ENCODE data around the gene PRICKLE1. TPM values are rescaled to one million over a fixed set of nuclear protein-coding genes. Genes with fewer than 3 reads are reported as not detected.

The PRICKLE1 gene
- total RNA-seq, 1 donor from 2014 or later, result 0.05 TPM

DNA sequence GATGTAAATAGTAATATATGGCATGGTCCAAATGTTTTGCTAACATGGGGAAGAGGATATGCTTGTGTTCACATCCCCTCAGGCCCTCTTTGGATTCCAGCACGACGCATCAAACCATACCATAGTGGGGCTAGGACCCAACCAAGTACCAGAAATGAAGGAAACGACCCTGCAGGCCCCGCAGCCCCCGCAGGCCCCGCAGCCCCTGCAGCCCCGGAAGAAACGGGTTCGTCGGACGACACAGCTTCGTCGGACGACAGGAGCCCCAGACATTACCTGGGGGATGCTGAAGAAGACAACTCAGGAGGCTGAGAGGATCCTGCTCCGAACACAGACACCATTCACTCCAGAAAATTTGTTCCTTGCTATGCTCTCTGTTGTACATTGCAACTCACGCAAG, 143.7 kb downstream of the PRICKLE1 start:
- Mint-ChIP-seq H3K27ac (no peak overlapping the region), H3K9me3 (no peaks in the 10 kb centered on the region), H3K4me1 (ENCODE audit: low read depth) (no peaks in the 10 kb centered on the region), H3K4me3 (ENCODE audit: low read depth) (no peak overlapping the region), H3K36me3 (ENCODE audit: low read depth) (peaks cover 59% of the 10 kb centered on the region), H3K27me3 (ENCODE audit: low read depth) (no peaks in the 10 kb centered on the region)
- intact Hi-C loops (cut with micrococcal nuclease), result no loop called here
- no peak for DNase-seq (ENCODE audit: low spot score)

- no peak for DNase-seq (ENCODE audit: low spot score)
- Mint-ChIP-seq H3K36me3 (ENCODE audit: low read depth) (peaks cover 64% of the 10 kb centered on the region), H3K4me1 (ENCODE audit: low read depth) (no peaks in the 10 kb centered on the region), H3K27me3 (ENCODE audit: low read depth) (no peaks in the 10 kb centered on the region), H3K4me3 (ENCODE audit: low read depth) (no peak overlapping the region), H3K27ac (no peak overlapping the region), H3K9me3 (no peaks in the 10 kb centered on the region)
- intact Hi-C loops (cut with micrococcal nuclease), result no loop called here
Measured at GRCh38 chr12:42444192-42444943, 145.2 kb downstream of the PRICKLE1 start.

- Mint-ChIP-seq H3K4me1 (ENCODE audit: low read depth) (no peaks in the 10 kb centered on the region), H3K27me3 (ENCODE audit: low read depth) (no peaks in the 10 kb centered on the region), H3K9me3 (no peaks in the 10 kb centered on the region), H3K4me3 (ENCODE audit: low read depth) (no peak overlapping the region), H3K27ac (no peak overlapping the region), H3K36me3 (ENCODE audit: low read depth) (peaks cover 53% of the 10 kb centered on the region)
- no peak for DNase-seq (ENCODE audit: low spot score)
- intact Hi-C loops (cut with micrococcal nuclease), result no loop called here
Measured at GRCh38 chr12:42442888-42443287, 146.7 kb downstream of the PRICKLE1 start.

GRCh38 chr12:42442311-42442759, 147.2 kb downstream of the PRICKLE1 start:
- DNase-seq (ENCODE audit: low spot score), result no peak
- no peaks in the 10 kb centered on the region for H3K9me3 Mint-ChIP-seq
- H3K36me3 Mint-ChIP-seq (ENCODE audit: low read depth), result peaks cover 47% of the 10 kb centered on the region
- H3K4me3 Mint-ChIP-seq (ENCODE audit: low read depth), result no peak overlapping the region
- H3K27ac Mint-ChIP-seq, result no peak overlapping the region
- intact Hi-C loops (cut with micrococcal nuclease), result no loop called here
- H3K4me1 Mint-ChIP-seq (ENCODE audit: low read depth), result no peaks in the 10 kb centered on the region
- H3K27me3 Mint-ChIP-seq (ENCODE audit: low read depth), result no peaks in the 10 kb centered on the region

DNA sequence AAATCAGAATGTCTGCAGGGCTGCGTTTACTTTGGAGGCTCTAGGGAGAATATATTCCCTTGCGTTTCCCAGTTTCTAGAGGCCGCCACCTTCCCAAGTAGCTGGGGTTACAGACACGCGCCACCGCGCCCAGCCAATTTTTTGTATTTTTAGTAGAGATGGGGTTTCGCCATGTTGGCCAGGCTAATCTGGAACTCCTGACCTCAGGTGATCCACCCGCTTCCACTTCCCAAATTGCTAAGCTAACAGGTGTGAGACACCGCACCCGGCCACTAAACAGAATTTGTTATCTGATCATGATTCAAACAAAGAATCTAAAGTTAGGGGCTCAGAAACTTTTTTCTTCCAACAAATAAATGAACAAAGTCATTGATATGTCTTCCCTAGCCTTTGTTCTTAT, 148.9 kb downstream of the PRICKLE1 start:
- Mint-ChIP-seq H3K9me3 (no peaks in the 10 kb centered on the region), H3K4me1 (ENCODE audit: low read depth) (no peaks in the 10 kb centered on the region), H3K27ac (no peak overlapping the region), H3K27me3 (ENCODE audit: low read depth) (no peaks in the 10 kb centered on the region), H3K4me3 (ENCODE audit: low read depth) (no peak overlapping the region), H3K36me3 (ENCODE audit: low read depth) (peaks cover 35% of the 10 kb centered on the region)
- intact Hi-C loops (cut with micrococcal nuclease), result no loop called here
- no peak for DNase-seq (ENCODE audit: low spot score)

GRCh38 chr12:42432517-42433140, 156.9 kb downstream of the PRICKLE1 start:
- H3K27ac Mint-ChIP-seq, result no peak overlapping the region
- no peaks in the 10 kb centered on the region for H3K27me3 Mint-ChIP-seq (ENCODE audit: low read depth)
- no peak for DNase-seq (ENCODE audit: low spot score)
- H3K4me3 Mint-ChIP-seq (ENCODE audit: low read depth), result no peak overlapping the region
- no peaks in the 10 kb centered on the region for H3K9me3 Mint-ChIP-seq
- H3K36me3 Mint-ChIP-seq (ENCODE audit: low read depth), result peaks cover 37% of the 10 kb centered on the region
- no peaks in the 10 kb centered on the region for H3K4me1 Mint-ChIP-seq (ENCODE audit: low read depth)
- intact Hi-C loops (cut with micrococcal nuclease), result no loop called here

- Mint-ChIP-seq H3K4me3 (ENCODE audit: low read depth) (no peak overlapping the region), H3K27ac (no peak overlapping the region), H3K4me1 (ENCODE audit: low read depth) (peaks cover 10% of the 10 kb centered on the region), H3K36me3 (ENCODE audit: low read depth) (peaks cover 56% of the 10 kb centered on the region), H3K9me3 (no peaks in the 10 kb centered on the region), H3K27me3 (ENCODE audit: low read depth) (no peaks in the 10 kb centered on the region)
- DNase-seq (ENCODE audit: low spot score), result no peak
- intact Hi-C loops (cut with micrococcal nuclease), result loop anchor here (5.0 kb wide), 1 partner anchor 38 kb away; no protein-coding TSS in a partner anchor
Measured at GRCh38 chr12:42428850-42429249, 160.7 kb downstream of the PRICKLE1 start.

GRCh38 chr12:42426746-42427145, 162.8 kb downstream of the PRICKLE1 start:
- no peak for DNase-seq (ENCODE audit: low spot score)
- Mint-ChIP-seq H3K4me3 (ENCODE audit: low read depth) (no peak overlapping the region), H3K27me3 (ENCODE audit: low read depth) (no peaks in the 10 kb centered on the region), H3K9me3 (no peaks in the 10 kb centered on the region), H3K27ac (no peak overlapping the region), H3K4me1 (ENCODE audit: low read depth) (peaks cover 12% of the 10 kb centered on the region), H3K36me3 (ENCODE audit: low read depth) (peaks cover 43% of the 10 kb centered on the region)
- intact Hi-C loops (cut with micrococcal nuclease), result loop anchor here (5.0 kb wide), 1 partner anchor 41 kb away; no protein-coding TSS in a partner anchor

- intact Hi-C loops (cut with micrococcal nuclease), result no loop called here
- peaks cover 25% of the 10 kb centered on the region for H3K4me1 Mint-ChIP-seq (ENCODE audit: low read depth)
- no peak for DNase-seq (ENCODE audit: low spot score)
- H3K27ac Mint-ChIP-seq, result no peak overlapping the region
- H3K4me3 Mint-ChIP-seq (ENCODE audit: low read depth), result no peak overlapping the region
- H3K27me3 Mint-ChIP-seq (ENCODE audit: low read depth), result no peaks in the 10 kb centered on the region
- no peaks in the 10 kb centered on the region for H3K9me3 Mint-ChIP-seq
- H3K36me3 Mint-ChIP-seq (ENCODE audit: low read depth), result peaks cover 20% of the 10 kb centered on the region
Measured at GRCh38 chr12:42422785-42423184, 166.8 kb downstream of the PRICKLE1 start.

- Mint-ChIP-seq H3K36me3 (ENCODE audit: low read depth) (peaks cover 14% of the 10 kb centered on the region), H3K27me3 (ENCODE audit: low read depth) (no peaks in the 10 kb centered on the region), H3K4me1 (ENCODE audit: low read depth) (peaks cover 25% of the 10 kb centered on the region), H3K27ac (no peak overlapping the region), H3K4me3 (ENCODE audit: low read depth) (no peak overlapping the region), H3K9me3 (no peaks in the 10 kb centered on the region)
- DNase-seq (ENCODE audit: low spot score), result no peak
- intact Hi-C loops (cut with micrococcal nuclease), result no loop called here
Measured at GRCh38 chr12:42421844-42422779, 167.4 kb downstream of the PRICKLE1 start.

GRCh38 chr12:42420395-42420794, 169.2 kb downstream of the PRICKLE1 start:
- DNase-seq (ENCODE audit: low spot score), result no peak
- intact Hi-C loops (cut with micrococcal nuclease), result no loop called here
- Mint-ChIP-seq H3K27ac (no peak overlapping the region), H3K9me3 (no peaks in the 10 kb centered on the region), H3K36me3 (ENCODE audit: low read depth) (peaks cover 15% of the 10 kb centered on the region), H3K27me3 (ENCODE audit: low read depth) (no peaks in the 10 kb centered on the region), H3K4me1 (ENCODE audit: low read depth) (peaks cover 19% of the 10 kb centered on the region), H3K4me3 (ENCODE audit: low read depth) (no peak overlapping the region)

DNA sequence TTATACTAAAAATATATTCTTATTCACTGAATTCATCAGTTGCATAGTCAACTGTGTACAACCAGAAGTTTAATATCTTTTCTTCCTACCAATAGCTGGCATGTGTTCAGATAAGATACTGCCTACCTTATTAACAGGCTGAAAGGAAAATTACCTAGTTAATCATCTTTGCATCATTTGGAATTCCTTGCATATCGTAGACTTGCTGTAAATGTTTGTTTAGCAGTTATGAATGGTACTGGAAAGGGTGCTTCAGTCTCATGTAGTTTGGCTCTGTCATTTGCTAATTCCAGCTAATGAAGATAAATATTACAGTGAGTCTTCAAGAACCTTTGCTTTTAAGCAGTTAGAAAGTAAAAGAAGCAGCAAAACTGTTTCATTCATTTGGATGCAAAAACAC, 179.2 kb downstream of the PRICKLE1 start:
- DNase-seq (ENCODE audit: low spot score), result no peak
- Mint-ChIP-seq H3K4me3 (ENCODE audit: low read depth) (no peak overlapping the region), H3K27me3 (ENCODE audit: low read depth) (no peaks in the 10 kb centered on the region), H3K4me1 (ENCODE audit: low read depth) (no peaks in the 10 kb centered on the region), H3K9me3 (no peaks in the 10 kb centered on the region), H3K36me3 (ENCODE audit: low read depth) (peaks cover 15% of the 10 kb centered on the region), H3K27ac (no peak overlapping the region)
- intact Hi-C loops (cut with micrococcal nuclease), result no loop called here
